GM10847 (cell line): ENCODE measurements around the gene FOXS1.

Experiments
- POLR2A ChIP-seq: IDR thresholded peaks from 2 replicates; pipeline ENCODE4 v1.6.1; 2011; ENCODE audit not compliant: insufficient read length; ENCODE audit errors: extremely low read depth

FOXS1 gene

DNA sequence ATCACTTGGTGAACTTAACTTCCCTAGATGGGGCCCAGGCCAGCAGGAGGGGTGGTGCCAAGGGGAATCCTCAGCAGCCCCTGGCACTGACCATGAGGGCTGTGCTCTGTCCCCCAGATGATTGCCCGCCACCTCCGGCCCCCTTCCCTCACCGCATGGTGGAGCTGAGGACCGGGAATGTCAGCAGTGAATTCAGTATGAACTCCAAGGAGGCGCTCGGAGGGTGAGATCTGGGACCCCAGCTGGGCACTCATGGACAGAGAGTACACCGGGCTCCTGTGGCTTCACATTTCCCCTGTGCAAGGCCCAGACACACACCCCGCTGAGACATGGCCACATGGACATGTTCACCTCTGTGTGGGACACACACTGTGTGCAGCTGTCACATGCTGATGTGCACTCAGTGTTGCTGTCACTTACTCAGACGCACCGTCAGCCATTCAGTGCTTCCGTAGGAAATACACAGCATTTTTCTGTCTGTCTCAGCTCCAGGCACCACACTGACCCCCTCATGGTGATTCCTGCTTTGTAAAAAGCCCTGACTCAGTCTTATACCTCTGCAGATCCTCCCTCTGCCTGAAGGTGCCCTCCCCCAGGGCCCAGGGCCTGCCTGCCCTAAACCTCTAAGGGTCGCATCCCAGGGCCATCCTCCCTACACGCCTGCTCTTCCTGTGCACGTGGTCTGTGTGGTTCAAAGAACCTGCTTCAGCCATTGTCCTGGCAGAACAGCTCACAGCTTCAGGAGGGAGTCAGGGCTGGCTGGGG, 21.9 kb downstream of the FOXS1 start:
- TF ChIP-seq POLR2A: no peak

DNA sequence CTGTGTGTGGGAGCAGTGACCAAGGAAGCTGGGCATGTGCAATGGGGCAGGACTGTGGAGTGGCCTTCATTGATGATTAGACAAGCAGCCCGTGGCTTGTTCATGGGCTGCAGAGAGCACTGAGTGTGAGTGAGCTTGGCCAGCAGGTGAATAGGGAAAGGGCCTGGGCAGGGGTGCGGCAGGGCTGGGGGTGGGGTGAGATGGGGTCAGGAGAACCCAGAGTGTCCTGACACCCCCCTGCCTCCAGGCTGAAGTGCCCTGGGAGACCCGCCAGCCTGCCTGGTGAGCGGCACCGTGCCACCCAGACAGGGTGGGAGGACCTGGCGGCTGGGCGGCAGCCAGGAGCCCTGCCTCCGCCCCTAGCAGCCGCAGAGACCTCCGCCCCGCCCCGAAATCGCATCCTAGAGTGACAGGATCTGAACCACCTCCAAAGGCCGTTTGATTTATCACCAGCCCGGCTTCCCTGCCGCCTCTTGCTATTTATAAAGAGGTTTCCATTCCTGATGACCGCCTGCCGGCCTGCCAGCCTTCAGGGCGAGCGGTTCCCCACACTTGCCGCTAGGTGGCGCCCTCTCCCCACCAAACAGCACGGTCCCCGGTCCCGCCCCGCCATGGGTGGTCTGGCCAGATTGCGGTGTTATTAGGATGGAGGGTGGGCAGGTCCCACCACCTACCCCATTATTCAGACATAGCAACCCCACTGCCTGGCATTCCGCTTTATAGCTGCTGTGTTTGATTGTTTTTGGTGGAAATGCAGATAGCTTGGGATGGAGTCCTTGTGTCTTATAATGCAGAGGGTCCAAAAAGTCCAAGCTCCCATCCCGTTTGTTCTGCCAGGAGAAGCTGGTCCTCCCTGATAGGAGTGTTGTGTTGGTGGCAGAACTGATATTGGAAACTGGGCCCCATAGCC, 22.7 kb downstream of the FOXS1 start:
- no peak for TF ChIP-seq POLR2A

DNA sequence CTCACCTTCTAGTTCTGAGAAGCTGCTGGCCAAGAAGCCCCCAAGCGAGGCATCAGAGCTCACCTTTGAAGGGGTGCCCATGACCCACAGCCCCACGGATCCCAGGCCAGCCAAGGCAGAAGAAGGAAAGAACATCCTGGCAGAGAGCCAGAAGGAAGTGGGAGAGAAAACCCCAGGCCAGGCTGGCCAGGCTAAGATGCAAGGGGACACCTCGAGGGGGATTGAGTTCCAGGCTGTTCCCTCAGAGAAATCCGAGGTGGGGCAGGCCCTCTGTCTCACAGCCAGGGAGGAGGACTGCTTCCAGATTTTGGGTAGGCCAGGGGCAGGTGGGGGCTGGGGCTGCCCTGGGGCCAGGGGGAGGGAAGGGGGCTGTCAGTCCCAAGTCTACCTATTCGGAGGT, 24.0 kb downstream of the FOXS1 start:
- TF ChIP-seq POLR2A: no peak

DNA sequence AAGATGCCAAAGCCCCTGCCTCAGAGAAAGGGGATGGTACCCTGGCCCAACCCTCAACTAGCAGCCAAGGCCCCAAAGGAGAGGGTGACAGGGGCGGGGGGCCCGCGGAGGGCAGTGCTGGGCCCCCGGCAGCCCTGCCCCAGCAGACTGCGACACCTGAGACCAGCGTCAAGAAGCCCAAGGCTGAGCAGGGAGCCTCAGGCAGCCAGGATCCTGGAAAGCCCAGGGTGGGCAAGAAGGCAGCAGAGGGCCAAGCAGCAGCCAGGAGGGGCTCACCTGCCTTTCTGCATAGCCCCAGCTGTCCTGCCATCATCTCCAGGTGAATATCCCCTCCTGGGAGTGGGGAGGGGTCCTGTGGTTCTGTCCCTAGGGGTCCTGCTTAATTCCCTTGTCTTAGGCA, 25.2 kb downstream of the FOXS1 start:
- no peak for TF ChIP-seq POLR2A

DNA sequence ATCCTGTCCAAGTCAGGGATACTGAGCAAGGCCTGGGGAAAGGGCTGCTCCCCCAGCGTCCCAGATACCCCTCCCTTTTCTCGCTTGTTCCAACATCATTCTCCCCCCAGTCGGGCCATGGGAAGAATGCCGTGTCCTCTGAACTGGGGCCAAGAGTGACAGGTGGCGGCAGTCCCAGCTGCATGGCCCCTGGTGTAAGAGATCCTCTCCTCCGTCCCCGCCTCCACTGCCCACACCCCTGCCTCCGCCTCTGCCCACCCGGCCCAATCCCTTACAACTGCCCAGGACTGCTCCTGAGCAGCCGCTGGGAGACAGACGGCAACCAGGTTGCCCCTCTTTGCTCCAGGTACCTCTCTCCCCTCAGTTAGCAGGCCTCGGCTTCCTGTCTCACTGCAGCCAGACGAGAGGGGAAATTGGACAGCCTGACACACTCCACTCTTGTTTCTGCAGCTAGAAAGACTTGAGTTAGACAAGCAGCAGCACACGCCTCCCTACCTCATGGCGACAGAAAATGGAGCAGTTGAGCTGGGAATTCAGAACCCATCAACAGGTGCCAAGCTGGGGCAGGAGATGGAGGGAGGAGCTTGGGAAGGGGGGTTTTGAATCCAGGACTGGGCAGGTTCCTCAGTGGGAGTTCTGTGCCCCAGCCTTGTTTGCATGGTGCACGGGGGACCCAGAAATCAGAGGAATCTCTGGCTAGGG, 26.2 kb downstream of the FOXS1 start, which contains the start of gene MYLK2:
Gene MYLK2 (plus strand): TSS at position 274 of the 702 bp plus-strand sequence. CDS start 225 bp downstream, at position 499.
- TF ChIP-seq POLR2A: no peak

DNA sequence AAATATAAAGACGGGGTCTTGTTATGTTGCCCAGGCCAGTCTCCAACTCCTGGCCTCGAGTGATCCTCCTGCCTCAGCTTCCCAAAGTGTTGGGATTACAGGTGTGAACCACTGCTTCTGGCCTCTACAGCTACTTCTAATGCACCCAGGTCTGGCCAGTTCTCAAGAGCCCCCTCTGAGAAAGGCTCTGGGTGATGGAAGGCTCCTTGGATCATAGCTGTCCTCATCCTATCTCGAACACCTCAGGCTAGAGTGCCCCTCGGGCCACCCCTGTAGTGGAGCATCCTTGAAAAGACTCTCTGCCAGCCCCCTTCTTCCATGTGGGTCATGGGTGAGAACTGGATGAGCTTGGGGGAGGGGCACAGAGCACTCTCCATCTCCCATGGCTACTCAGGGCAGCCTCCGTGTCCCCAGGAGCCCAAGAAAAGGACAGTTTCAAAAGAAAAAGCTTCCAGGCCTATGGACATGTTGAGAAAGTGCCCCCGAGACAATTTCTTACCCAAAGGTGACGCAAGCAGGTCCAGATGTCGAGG, 27.0 kb downstream of the FOXS1 start:
- no peak for TF ChIP-seq POLR2A

DNA sequence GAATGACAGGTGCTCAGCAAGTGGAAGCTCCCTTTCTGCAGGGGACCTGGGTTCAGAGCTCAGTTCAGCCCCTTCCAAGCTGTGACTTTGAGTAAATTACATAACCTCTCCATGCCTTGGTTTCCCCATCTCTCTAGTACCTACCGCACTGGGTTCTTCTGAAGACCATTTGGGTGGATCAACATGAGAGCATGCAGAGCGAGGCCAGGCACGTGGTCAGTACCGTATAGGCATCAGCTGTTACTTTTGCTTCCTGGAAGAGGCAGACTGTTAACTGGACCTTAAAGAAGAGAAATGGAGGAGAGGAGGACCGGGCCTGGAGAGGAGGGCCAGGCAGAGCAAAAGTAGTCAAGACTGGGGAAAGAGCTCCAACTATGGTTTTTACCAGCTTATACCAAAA, 27.9 kb downstream of the FOXS1 start:
- TF ChIP-seq POLR2A: no peak

DNA sequence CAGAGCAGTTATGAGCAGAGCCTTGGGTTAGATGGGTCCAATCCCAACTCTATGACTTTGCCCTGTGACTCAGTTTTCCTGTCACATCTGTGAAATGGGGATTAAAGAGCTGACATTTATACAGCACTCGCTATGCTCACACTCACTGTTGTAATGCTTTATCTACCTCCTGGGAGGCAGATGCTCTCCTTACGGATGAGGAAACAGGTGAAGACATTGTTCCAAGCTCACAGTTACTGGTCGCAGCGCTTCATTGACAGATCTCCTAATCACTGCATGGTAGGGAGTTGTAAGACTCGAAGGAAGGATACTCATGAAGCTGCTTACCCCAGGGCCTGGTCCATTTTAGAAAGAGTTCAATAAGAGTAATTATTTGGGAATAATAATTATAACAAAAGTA, 29.2 kb downstream of the FOXS1 start:
- TF ChIP-seq POLR2A: no peak

DNA sequence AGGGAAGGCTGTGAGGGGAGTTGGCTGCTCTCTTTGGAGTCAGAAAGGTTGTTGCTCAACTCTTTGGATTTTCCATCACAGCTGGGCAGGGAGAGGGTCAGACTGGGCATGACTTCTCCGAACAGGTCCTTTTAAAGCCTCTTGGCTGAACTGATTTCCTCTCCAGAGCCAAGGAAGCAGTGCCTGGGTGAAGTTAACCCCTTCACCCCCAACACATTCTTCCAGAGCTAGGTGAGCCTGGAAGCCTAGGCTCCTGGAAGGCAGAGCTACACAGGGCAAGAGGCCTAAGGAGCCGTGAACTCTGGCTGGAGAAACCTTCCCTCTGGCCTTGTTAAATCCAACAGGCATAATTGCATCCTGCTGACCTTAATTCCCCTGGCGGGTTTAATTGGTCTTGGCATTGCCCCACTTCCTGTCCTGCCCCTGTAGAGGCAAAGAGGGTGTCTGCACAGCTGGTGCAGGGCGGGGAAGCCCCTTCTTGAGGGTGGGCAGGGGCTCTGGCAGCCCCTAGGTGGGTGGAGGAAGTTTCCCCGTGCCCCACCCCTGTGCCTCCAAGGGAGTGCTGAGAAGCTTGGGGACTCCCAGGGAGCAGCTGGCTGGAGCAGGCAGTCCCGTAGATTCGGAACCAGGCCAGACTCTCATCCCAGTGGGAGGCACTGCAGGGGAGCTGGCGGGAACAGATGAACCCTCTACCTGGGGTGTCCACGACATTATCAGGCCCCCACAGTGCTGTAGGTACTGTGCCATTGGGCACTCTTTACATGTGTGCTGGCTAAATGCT, 29.8 kb downstream of the FOXS1 start:
- no peak for TF ChIP-seq POLR2A

DNA sequence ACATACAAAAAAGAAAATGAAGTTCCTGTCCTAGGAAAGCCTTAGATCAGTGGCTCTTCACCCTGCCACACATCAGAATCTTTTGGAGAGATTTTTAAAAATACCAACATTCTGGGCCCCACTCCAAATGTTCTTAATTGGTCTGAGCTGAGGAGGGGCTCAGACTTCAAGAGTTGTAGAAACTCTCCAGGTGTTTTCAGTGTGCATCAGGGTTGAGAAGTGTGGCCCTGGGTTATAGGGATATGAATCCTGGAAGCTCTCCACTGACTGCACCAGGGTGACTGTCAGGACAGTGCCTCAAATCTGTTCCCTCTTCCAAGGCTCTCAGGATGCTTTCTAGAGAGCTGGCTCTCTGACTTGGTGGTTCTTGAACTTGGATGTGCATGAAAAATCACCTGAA, 31.8 kb downstream of the FOXS1 start:
- TF ChIP-seq POLR2A: no peak

DNA sequence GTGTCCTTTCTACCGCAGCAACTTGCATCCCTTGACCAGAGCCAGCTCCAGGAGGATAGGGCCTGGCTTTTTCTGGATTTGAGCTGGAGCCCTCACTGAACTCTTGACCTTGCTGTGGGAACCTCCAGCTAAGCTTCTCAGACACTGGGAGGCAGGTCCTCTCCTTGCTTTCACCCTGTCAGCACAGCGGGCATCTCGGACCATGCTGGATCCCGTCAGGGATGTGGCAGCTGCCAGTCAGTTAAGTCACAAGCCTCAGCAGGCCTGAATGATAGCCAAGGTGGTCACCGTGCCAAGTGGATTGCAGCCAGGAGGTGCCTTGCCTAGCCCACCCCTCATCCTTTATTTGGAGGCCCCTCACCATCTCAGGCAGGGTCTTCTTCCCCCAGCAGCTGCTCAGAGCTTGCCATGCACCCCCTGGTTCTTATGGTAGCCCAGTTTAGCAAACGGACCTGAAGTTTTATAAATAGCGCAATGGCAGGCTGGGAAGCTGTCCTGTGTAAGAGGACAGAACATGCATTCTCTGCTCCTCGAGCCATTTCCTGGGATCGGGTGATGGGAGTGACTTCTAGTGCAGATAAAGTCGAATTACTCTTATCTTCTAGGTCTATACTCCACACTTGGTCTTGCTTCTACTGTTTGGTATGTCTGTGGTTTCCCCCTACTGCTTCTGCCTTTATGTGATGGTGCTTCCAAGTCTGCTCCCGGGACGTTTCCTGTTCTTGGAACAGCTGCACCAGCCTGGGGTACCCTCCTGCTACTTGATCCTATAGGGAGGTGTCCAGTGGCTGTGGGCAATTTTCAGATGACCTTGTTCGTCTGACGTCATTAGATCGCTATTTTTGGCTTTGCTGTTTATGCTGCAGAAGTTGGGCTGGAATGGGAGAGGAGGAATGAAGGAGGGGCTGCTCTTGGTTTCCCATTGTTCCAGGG, 33.3 kb downstream of the FOXS1 start:
- no peak for TF ChIP-seq POLR2A

DNA sequence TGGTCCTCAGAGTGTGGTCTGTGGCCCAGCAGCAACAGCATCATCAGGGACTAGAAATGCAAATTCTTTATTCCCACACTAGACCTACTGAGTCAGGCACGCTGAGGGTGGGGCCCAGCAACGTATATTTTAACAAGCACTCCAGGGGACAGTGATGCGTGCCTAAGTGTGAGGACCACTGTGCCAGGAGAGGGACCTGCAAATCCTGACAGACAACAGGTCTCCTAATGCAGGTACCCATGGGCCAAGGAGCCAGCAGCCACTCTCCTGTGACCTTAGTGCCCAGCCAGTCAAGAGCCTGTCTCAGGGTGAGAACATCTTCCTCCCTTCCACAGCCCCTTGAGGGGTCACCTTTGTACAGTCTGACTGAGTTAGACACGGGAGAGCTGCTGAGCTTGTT, 34.2 kb downstream of the FOXS1 start:
- no peak for TF ChIP-seq POLR2A

DNA sequence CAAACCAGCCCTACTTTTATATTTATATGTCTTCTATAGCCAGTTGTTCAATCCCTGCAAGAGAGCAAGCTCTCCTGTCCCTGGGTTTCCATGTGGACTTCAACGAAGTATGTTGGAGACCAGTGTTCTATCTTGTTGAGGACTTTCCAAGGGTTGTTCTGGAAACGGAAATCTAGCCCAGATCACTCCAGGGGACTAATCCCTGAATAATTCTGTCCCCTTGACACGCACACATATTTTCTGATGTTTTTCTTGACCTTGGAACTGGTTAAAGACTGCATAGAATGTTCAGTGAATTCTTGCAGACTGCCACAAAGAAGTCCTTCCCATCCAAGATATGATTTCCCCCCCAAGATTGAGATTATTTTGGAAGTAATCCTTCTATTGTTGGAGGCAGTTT, 35.7 kb downstream of the FOXS1 start:
- TF ChIP-seq POLR2A: no peak
